NOMO-1 treated with dmso at 0.1 percent for 144 hours (cell line): ENCODE results near the gene SNRNP35.
"Not testable (repeated sequence)": the region's sequence is repeated elsewhere in the genome, so short reads cannot be mapped to it uniquely, and the experiment has no call there.

Source experiments
- DNase-seq: peaks from one replicate; lab custom pipeline; 2025; ENCODE audit not compliant: unreplicated experiment; lab: John Stamatoyannopoulos, UW

SNRNP35 gene

DNA sequence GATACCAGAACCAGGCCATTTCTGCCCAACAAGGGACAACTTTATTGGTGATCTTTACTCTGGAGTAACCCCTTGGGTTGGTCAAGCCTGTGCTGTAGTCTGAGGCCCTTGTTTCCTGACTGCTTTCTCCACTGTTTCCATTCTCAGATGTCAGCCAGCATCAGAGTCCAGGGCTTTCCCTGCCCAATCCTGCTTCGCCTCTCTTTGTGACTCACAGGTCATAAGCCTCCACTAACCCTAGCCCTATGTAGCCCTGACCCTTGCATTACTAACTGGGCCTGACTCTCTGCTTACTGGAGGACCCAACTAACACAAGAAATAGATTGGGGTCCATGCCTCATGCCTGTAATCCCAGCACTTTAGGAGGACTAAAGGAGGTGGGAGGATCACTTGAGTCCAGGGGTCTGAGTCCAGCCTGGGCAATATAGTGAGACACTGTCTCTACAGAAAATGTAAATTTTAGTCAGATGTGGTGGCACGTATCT, 8.6 kb upstream of the SNRNP35 start:
- DNase-seq = no peak

DNA sequence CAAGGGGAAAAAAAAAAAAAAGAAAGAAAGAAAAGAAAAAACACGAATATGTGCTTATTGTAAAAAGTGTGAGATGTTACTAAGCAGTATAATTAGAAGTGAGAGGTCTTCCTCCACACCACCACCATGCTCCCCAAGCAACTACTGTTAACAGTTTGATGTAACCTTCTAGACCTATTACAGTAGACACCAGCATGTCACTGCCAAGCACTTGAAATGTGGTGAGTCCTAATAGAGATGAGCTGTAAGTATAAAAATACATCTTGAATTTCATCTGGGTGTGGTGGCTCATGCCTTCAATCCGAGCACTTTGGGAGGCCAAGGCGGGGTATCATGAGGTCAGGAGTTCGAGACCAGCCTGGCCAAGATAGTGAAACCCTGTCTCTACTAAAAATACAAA, 8.1 kb upstream of the SNRNP35 start:
- no peak for DNase-seq

DNA sequence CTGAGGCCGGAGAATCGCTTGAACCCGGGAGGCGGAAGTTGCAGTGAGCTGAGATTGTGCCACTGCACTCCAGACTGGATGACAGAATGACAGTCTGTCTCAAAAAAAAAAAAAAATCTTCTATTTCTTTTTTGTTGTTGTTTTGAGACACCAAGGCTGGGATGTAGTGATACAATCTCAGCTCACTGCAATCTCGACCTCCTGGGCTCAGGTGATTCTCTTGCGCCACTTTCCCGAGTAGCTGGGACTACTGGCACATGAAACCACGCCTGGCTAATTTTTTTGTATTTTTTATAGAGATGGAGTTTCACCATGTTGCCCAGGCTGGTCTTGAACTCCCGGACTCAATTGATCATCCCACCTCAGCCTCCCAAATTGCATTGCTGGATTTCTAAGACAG, 7.3 kb upstream of the SNRNP35 start:
- no peak for DNase-seq

DNA sequence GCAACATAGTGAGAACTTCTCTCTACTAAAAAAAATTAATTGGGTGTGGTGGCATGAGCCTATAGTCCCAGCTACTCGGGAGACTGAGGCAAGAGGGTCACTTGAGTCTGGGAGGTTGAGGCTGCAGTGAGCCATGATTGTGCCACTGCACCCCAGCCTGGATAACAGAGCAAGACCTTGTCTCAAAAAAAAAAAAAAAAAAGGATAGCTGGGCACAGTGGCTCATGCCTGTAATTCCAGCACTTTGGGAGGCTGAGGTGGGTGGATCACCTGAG, 5.7 kb upstream of the SNRNP35 start:
- DNase-seq = not testable (repeated sequence)

DNA sequence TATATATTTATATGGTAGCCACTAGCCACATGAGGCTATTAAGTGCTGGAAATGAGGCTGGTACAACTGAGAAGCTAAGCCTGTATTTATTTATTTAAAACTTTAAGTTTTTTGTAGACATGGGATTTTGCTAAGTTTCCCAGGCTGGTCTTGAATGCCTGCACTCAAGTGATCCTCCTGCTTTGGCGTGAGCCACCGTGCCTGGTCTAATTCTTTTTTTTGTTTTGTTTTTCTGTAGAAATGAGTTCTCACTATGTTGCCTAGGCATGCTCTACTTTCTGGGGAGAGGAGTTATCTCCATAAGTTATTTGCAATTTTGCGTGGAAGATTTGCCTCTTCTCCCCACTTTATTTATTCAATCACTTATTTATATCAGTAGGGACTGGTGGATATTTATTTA, 4.8 kb upstream of the SNRNP35 start:
- peak; percentile 33 for DNase-seq

DNA sequence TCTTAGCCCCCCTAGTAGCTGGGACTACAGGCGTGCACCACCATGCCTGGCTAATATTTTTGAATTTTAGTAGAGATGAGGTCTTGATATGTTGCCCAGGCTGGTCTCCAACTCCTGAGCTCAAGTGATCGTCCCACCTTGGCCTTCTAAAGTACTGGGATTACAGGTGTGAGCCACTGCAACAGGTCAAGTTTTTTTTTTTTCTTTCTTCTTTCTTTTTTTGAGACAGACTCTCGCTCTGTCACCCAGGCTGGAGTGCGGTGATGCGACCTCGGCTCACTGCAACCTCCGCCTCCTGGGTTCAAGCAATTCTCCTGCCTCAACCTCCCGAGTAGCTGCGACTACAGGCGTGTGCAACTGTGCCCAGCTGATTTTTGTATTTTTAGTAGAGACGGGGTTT, 5.2 kb downstream of the SNRNP35 start:
- not testable (repeated sequence) for DNase-seq

DNA sequence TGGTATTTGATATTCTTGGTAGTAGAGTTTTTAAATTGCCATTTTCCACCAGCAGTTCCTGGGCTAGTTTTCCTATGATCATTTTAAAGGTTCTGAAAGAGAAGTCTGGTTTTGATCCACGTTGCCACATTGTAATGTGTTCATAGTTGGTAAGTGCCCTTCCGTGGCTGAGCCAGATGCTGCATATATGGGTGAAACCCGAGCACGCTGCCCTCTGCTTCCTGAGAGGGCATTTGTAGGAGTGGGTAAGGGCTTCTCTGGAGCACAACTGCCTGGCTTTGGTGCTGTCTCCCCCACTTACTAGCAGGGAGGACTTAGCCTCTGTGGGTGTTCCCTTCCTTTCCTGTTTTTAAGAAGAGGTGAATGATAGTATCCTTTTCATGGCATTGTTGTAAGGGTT, 7.1 kb downstream of the SNRNP35 start:
- no peak for DNase-seq

DNA sequence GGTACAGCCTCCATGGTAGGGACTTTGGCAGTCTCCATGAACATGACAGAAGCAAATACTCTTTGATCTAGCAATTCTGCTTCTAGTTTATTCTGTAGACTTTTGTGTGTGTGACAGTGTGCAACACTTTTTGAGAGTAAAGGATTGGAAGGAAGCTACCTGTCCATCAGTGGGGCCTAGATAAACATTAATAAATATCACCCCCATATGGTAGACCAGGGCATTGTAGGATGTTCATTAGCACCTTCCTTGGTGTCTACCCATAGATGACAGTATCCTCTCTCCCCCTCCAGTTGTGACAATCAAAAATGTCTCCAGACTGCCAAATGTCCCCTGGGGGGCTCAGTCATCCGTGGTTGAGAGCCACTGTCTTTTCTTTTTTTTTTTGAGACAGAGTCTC, 10.8 kb downstream of the SNRNP35 start:
- DNase-seq = no peak

DNA sequence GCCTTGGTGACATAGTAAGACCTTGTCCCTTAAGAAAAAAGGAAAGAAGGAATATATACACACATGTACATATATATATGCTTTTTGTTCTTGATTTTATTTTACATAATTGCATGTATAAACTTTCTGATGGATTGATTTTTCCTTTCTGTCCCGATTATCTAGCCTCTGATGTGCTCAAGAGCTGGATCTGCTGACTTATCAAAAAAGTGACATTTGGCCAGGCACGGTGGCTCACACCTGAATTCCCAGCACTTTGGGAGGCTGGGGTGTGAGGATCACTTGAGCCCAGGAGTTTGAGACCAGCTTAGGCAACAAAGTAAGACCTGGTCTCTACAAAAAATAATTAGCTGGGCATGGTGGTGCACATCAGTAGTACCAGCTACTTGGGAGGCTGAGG, 12.0 kb downstream of the SNRNP35 start:
- DNase-seq = no peak

DNA sequence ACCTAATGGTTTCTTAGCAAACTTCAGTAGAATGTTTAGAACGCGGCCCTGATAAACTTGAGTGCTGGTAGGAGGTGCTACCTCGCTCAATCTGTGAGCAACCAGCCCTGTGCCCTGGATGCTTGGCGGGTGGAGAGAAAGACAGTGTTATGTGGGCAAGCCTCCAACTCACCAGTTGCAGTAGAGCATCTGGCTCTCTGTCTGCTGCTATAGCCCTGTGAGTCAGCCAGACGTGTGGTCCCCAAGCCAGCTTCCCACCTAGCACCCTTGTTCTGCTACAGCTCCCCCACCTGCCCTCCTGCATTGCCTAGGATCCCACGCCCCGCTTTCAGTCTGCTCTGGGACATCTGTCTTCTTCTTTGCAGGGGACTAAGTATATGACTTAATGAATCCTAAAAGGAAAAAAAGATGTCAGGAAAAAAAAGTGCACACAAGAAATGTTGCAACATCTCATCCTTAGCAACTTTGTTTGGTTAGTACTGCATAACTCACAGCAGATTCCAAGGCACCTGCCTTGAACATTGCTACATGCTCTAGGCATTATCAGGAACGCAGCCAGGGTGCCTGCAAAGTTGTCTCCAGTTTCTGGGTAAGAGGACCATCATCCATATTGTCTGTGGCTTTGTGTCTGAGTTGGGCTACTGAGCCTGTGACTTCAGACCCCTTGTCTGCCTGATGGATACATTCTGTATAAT, 13.6 kb downstream of the SNRNP35 start:
- DNase-seq = no peak

DNA sequence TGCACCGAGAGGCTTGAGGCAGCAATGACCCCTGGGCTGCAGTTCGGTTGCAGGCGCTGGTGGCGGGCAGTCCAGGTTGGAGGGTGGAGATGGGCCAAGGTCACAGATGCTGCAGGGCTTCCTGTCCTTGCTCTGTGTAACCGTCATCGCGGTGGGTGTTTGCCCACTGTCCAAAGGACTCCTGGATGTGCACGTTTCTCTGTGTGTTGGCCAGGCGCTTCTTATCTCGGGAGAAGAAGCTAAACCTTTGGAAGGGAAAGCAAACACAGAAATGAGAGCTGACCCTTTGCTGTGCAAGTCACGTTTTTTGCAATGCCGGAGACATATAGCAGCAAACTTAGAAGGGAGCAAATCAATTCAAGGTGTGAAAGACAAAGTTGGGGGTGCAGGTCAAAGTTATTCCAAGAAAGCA, 14.5 kb downstream of the SNRNP35 start:
- DNase-seq = no peak

DNA sequence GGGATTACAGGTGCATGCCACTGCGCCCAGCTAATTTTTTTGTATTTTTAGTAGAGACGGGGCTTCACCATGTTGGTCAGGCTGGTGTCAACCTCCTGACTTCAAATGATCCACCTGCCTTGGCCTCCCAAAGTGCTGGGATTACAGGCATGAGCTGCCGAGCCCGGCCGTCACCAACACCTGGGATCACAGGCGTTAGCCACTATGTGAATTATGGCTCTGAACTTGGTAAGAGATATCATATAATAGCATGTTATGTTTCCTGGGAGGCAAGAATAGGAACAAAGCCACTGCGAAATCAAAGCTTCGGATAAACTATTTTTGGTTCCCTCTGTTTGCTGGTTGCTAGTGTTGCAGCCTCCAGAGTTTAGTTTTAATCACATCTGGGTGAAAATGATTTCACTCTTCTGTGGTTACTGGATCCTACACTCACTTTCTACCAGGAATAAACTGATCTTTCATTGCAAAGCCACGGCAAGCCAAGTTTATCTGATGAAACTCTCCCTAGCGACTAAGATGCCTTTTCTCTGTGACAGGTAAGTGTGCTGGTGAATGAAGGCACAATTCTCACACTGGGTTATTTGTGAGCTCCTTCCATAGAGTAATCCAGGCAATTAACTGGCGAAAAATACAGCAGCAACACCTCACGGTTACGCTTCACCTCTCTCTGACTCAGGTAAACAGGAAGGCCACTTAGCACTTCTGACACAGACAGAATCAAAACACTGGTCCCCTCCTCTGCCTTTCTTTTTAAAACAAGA, 16.7 kb downstream of the SNRNP35 start:
- no peak for DNase-seq

DNA sequence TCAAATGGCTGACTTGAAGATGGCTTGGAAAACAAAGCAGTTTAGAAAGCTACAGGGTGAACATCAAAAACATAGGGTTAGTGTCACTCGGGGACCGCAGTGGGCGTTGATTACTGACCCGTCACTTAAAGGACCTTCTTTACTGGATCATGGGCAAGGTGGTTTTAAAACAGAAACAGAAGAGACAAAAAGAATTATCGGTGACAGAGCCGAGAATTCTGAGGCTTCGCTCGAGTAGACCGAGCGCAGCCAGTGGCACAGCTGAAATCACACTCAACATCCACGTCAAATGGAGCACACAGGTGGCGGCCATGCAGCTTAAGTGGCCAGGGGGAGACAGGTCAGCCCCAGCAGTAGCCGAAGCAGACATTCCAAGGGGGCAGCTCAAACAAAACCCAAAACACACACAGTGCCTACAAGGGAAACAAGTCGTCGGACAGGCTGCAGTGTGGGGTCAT, 17.3 kb downstream of the SNRNP35 start:
- no peak for DNase-seq

DNA sequence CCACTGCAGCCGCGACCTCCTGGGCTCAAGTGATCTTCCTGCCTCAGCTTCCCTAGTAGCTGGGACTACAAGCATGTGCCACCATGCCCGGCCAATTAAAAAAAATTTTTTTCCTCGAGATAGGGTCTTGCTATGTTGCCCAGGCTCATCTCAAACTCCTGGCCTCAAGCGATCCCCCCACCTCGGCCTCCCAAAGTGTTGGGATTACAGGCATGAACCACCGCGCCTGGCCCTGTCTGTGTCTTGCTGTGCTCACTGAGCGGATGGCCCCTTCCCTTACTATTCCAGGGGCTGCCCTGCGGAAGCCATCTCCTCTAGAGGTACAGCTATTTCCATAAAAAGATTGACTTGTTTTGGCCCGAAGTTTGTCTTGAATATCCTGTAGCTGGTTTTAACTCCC, 20.1 kb downstream of the SNRNP35 start:
- no peak for DNase-seq

DNA sequence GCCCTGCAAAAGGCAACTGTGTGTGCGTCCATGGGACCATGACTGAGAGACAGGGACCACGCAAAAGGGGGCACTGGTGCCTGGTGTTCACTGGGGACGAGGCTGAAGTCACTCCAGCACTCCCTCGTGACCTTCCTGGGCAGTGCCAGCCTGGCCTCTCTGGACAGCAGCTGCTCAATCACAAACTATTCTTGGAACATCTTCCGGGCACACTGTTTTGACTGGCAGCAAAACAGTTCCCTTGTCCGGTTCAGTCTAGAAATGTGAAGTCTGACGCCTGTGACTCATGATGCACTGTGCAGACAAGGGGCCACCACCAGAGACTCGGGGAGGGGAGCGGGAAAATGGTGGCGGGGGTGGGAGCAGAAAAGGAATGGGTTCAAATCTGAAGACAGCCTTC, 20.8 kb downstream of the SNRNP35 start:
- DNase-seq = no peak

DNA sequence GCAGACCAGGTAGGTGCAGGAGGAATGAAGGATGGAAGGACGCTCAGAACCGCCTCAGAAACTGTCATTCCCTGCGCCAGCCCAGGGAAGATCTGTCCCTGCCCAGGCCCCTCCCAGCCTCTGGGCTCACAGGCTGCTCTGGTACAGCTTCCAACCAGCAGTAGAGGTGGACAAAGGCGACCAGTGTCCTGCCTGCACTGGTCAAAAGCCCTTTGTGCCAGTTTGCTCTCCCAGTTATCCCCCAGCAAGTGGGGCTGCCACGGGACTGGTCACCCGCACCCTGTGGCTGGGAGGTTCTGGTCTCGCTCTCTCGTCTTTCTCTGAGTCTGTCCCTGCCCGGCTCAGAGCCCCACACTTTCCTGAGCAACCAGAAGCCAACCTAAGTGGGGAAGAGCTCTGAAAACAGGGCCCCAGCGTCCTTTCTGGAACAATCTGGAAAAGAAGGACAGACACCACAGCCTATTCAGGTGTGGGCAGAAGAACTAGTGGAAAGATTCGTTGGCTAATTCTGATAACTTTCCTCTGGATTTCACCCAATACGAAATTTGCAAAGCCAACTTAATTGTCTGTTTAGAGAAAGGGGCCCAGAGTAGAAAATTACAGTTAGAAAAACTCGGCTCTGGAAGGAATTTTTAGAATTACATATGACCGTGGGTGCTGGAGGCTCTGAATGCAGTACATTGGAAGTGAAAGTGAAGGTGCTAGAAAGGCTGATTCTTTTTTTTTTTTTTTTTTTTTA, 21.7 kb downstream of the SNRNP35 start:
- DNase-seq = no peak

DNA sequence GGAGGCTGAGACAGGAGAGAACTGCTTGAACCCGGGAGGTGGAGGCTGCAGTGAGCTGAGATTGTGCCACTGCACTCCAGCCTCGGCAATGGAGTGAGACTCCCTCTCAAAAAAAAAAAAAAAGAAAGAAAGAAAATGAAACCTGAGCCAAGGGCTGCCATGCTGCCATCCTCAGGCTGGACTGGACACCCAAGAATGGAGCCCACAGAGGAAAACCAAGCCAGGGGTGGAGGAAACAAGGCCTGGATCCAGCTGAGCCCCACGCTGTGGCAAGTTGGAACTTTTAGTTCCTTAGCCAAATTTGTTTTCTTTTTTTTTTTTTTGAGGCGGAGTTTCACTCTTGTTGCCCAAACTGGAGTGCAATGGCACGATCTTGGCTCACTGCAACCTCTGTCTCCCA, 23.3 kb downstream of the SNRNP35 start:
- DNase-seq = not testable (repeated sequence)

DNA sequence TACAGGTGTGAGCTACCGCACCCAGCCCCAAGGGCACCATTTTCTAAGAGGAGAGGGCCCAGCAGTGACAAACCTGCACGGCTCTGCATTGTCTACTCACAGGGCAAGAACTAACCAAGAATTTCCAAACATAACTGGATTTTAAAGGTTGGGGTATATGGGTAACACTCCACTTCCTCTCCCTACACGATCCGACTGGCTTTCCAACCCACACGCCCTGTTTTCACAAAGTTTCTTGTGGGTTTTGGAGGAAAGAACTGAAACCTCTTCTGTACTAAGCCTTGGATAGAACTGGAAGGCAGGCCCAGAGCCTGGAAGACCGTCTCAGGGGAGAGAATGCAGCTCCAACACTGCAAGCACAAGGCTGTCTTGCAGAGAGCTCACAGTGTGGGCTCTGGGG, 24.9 kb downstream of the SNRNP35 start:
- no peak for DNase-seq

DNA sequence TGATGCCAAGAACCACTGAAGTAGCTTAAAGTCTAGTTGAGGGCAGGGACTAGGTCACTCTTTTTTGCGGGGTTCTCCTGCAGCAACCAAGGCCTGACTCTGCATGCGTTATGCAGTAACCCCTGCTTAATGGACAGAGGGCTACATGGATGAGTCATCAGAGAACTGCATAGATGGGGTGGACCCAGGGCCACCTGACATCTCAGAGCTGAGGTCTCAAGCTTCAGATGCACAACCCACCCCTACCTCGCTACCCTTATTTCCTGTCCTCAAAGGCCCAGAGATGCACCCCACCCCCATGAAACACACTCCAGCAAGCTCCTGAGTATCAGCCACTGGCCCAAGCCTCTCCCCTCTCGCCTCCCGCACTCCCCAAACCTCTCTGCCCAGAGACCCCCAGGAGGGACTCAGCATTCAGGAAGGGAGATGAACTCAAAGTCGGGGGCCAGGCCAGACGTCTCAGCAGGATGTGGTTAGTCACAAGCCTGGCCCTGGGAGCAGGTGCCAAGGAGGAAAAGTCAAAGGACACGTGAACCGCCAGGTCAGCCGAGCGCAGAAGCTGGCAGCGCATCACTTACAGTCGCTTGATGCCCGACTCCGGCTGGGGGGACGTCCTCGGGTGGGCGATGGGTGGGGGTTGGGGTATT, 25.8 kb downstream of the SNRNP35 start:
- no peak for DNase-seq

DNA sequence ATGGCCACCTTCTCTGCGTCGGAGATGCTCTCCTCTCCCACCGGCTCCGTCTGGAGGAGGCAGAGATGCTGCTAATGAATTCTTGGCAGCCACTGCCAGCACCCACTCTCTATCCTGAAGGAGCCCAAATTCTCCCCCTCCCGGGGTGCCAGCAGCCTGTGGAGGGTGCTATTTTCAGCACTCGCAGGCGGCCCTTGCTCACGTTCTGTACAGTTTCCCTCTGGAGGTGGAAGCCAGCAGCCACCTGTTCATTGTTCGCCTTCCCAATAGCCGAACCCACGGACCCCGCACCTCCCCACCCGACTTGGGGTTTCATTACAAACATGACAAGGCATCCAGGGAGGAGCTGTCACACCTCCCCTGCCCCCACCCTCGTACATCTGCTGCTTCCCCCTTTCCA, 27.8 kb downstream of the SNRNP35 start:
- DNase-seq = no peak

DNA sequence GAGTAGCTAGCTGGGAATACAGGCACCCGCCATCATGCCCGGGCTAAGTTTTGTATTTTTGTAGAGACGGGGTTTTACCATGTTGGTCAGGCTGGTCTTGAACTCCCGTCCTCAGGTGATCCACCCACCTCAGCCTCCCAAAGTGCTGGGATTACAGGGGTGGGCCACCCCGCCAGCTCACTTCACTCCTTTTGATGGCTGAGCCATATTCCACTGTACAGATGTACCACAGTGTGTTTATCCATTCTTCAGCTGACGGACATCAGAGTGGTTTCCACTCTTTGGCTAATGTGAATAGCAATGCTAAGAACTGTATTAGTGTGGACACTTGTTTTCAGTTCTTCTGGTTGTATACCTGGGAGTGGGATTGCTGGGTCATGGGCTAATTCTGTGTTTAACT, 29.5 kb downstream of the SNRNP35 start:
- no peak for DNase-seq
